Esophagus muscularis mucosa (tissue), 4 donors: ENCODE measurements around the gene USP4. TPM values are rescaled to one million over a fixed set of nuclear protein-coding genes. Genes with fewer than 3 reads are reported as not detected.

Experiments
- DNase-seq: peaks from one replicate; pipeline ENCODE4 v3.0.0-alpha.2; 2017; ENCODE audit errors: extremely low spot score
- H3K27ac ChIP-seq, 4 donors: fragments of 200-600 bp; sonication (generic); replicated peaks in 1 of 4; 1 replicate in 3 of 4; 2 replicates in 1 of 4; pipeline ENCODE4 v1.5.1; 2016 to 2019; ENCODE audit warnings: mild to moderate bottlenecking in 1 of 4
- H3K27me3 ChIP-seq, 4 donors: fragments of 200-600 bp; sonication (generic); one replicate each; pipeline versions ENCODE4 v1.5.1 to v1.6.0; 2016 to 2019
- H3K36me3 ChIP-seq, 4 donors: fragments of 200-600 bp; sonication (generic); one replicate each; pipeline ENCODE4 v1.5.1; 2016 to 2019
- H3K4me1 ChIP-seq, 4 donors: fragments of 200-600 bp; sonication (generic); one replicate each; pipeline ENCODE4 v1.5.1; 2016 to 2019
- H3K4me3 ChIP-seq, 4 donors: fragments of 200-600 bp; sonication (generic); 1 replicate in 2 of 4; 2 replicates in 2 of 4; pipeline ENCODE4 v1.5.1; 2016 to 2019; ENCODE audit warnings: mild to moderate bottlenecking in 4 of 4, moderate library complexity in 1 of 4
- H3K9me3 ChIP-seq, 4 donors: fragments of 200-600 bp; sonication (generic); 1 replicate in 3 of 4; 2 replicates in 1 of 4; pipeline ENCODE4 v1.5.1; 2016 to 2019
- EP300 ChIP-seq: sonication (generic); formaldehyde crosslinking; IDR thresholded peaks from one replicate; pipeline ENCODE4 v1.6.1; 2017; ENCODE audit warnings: antibody characterized with exemption
- POLR2A ChIP-seq: fragments of 450-650 bp; IDR thresholded peaks from one replicate; pipeline ENCODE4 v1.6.1; 2017; ENCODE audit warnings: antibody characterized with exemption, moderate library complexity, mild to moderate bottlenecking, low read depth
- POLR2AphosphoS5 ChIP-seq, 2 donors: sonication (generic); formaldehyde crosslinking; IDR thresholded peaks; one replicate each; pipeline ENCODE4 v1.6.1; 2017; ENCODE audit warnings: antibody characterized with exemption in 2 of 2
- WGBS: methylation state at CpG from one replicate; pipeline ENCODE4 v1.1.5; 2018; 5-methylcytosine and 5-hydroxymethylcytosine counted together
- intact Hi-C: fragments of 100-400 bp; cut with DNase I; formaldehyde crosslinking; loops from one replicate; pipeline ENCODE4 v1.15.1; 2023
- total RNA-seq, 4 donors: library from RNA; depleted of rRNA; stranded (reverse); fragments of >200 nt; gene quantifications; one replicate each; pipeline versions ENCODE4 v1.1.0 to v1.2.1, GENCODE V29; 2016
- TF ChIP-seq, protein P1 (sequence below), 3 experiments: fragments of 200-600 bp in 2 of 3; fragments of 450-650 bp in 1 of 3; sonication (generic) in 2 of 3; IDR thresholded peaks; one replicate each; pipeline ENCODE4 v1.5.1; 2017 to 2019; ENCODE audit warnings: antibody characterized with exemption in 3 of 3, mild to moderate bottlenecking in 2 of 3, moderate library complexity in 1 of 3

Gene USP4
- total RNA-seq, 4 donors from 2014 or later: 17.9 to 35.7 (median 24.3) TPM

DNA sequence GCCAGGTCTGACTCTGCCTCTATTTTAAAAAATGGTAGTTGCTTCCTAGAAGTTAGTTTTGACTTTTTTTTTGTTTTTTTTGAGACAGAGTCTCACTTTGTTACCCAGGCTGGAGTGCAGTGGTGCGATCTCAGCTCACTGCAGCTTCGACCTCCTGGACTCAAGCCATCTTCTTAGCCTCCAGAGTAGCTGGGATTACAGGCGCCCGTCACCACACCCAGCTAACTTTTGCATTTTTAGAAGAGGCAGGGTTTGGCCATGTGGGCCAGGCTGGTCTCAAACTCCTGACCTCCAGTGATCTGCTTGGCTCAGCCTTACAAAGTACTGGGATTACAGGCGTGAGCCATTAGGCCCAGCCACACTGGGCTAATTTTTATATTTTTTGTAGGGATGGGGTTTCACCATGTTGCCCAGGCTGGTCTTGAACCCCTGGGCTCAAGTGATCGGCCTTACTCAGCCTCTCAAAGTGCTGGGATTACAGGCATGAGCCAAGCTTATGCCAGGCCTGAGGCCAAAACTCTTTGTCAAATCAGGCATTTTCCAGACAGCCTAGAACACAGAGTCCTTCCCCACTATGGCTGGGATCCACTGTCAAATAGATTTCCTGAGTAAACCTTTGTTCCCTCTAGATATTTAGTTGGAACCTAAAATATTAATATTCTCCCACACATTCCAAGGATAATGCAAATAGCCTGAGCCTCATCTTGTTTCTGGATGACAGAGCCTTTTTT is 76.5 kb downstream of the USP4 start:
- intact Hi-C loops: no loop called here
- no peak overlapping the region for H3K4me3 ChIP-seq
- WGBS: 77% methylated on average over 5 of the region's 6 CpGs
- no peak for DNase-seq
- peak overlapping the region; percentile 44 to 61 (median 52) for H3K27ac ChIP-seq
- no peaks in the 10 kb centered on the region for H3K36me3 ChIP-seq
- H3K4me1 ChIP-seq: peaks cover 13 to 33% (median 28%) of the 10 kb centered on the region in 4 donors
- no peaks in the 10 kb centered on the region for H3K9me3 ChIP-seq
- TF ChIP-seq, protein P1, sequence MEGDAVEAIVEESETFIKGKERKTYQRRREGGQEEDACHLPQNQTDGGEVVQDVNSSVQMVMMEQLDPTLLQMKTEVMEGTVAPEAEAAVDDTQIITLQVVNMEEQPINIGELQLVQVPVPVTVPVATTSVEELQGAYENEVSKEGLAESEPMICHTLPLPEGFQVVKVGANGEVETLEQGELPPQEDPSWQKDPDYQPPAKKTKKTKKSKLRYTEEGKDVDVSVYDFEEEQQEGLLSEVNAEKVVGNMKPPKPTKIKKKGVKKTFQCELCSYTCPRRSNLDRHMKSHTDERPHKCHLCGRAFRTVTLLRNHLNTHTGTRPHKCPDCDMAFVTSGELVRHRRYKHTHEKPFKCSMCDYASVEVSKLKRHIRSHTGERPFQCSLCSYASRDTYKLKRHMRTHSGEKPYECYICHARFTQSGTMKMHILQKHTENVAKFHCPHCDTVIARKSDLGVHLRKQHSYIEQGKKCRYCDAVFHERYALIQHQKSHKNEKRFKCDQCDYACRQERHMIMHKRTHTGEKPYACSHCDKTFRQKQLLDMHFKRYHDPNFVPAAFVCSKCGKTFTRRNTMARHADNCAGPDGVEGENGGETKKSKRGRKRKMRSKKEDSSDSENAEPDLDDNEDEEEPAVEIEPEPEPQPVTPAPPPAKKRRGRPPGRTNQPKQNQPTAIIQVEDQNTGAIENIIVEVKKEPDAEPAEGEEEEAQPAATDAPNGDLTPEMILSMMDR (IDR thresholded peaks at IDR 0.05): no peak
- peak; percentile 68 to 70 for TF ChIP-seq POLR2AphosphoS5 (IDR thresholded peaks at IDR 0.05)
- H3K27me3 ChIP-seq: no peaks in the 10 kb centered on the region

DNA sequence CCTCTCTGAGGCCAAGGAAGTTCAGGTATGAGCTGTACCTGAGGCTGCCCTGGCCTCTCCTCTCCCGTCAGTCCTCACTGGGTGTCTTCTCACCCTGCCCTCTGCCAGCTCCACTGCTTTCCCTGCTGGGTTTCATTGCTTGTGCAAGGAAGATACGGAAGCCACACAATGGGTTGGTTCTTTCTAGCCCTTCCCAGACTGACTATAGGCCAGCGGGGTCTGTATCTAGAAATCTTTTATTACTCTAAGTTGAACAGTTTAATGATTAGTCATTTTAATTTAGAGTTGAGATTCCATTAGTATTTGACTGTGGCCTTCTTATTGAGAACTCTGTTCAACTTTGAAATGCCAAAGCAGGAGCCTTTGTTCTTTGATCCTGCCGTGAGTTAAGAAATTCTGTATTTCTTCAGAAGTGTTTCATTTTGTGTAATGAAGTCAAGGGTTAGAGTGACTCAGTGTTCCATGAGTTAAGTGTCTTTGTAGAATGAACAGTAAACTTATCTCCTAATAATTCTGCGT is 79.0 kb downstream of the USP4 start:
- peaks cover 0 to 28% (median 25%) of the 10 kb centered on the region in 4 donors for H3K4me1 ChIP-seq
- TF ChIP-seq, protein P1 (IDR thresholded peaks at IDR 0.05): no peak
- TF ChIP-seq EP300: no peak
- no peak for TF ChIP-seq POLR2A
- TF ChIP-seq POLR2AphosphoS5 (IDR thresholded peaks at IDR 0.05): no peak
- WGBS: 87% methylated on average over 5 of the region's 5 CpGs
- no peaks in the 10 kb centered on the region for H3K36me3 ChIP-seq
- H3K9me3 ChIP-seq: no peaks in the 10 kb centered on the region
- no peaks in the 10 kb centered on the region for H3K27me3 ChIP-seq
- H3K27ac ChIP-seq: peak overlapping the region in 1 of 4 donors; percentile 17
- H3K4me3 ChIP-seq: no peak overlapping the region
- no peak for DNase-seq
- intact Hi-C loops: no loop called here

DNA sequence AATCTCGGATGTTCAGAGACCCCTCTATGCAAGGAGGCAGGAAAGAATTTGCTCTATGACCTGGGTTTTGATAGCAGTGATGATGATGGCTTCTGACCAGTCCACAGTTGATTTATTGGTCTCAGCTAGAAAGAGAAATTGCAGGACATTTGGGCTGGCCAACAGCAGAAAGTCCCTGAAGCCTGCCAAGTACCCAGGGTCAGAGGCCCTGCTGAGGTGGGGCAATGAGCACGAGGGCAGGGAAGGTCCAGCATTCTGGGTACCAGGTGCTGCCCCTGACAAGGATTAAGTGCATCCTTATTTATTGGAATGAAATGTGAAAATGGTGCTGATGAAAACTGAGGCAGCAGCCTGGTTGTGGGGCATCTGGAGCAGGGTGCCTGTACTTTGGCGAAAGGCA is 82.7 kb downstream of the USP4 start:
- Histone ChIP-seq H3K27ac (no peak overlapping the region), H3K4me3 (no peak overlapping the region), H3K27me3 (no peaks in the 10 kb centered on the region), H3K36me3 (peaks cover 0 to 6% (median 0%) of the 10 kb centered on the region in 4 donors), H3K4me1 (peaks cover 0 to 27% (median 21%) of the 10 kb centered on the region in 4 donors), H3K9me3 (no peaks in the 10 kb centered on the region)
- TF ChIP-seq EP300 (no peak), POLR2A (no peak), POLR2AphosphoS5 (IDR thresholded peaks at IDR 0.05) (no peak)
- TF ChIP-seq, protein P1 (IDR thresholded peaks at IDR 0.05): no peak
- intact Hi-C loops: no loop called here
- no peak for DNase-seq
- 65% methylated on average over 3 of the region's 3 CpGs for WGBS

DNA sequence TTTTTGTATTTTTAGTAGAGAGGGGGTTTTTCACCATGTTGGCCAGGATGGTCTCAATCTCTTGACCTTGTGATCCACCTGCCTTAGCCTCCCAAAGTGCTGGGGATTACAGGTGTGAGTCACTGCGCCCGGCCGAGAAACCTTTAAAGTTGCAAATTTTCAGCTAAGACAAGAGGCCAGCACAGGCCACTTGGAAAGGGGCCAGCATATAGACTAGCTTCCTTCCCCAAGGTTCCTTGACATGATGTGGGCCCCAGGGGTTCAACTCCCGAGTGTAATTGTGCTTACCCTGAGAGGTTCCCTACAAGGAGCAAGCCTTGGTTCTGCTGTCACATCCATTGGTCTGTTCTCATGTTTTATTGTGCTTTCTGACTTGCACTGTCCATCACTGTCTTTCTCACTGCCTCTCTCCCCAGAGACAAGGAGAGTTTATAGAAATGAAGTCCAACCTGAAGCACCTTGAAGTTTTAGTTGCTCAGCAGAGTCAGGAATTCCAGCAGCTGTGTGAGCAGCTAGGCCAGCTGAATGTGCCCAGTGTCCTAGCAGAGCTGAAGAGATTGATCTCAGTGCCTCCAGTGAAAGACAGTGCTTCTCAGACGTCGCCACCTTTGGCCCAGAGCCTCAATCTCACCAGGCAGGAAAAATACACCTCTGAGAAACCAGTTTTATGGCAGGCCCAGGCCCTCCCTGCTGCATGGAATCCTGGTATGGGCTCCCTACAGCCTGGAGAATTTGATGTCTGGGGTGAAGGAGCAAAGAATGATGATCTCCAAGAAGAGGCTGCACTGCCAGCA is 83.9 kb downstream of the USP4 start:
- intact Hi-C loops: no loop called here
- Histone ChIP-seq H3K27me3 (no peaks in the 10 kb centered on the region), H3K9me3 (no peaks in the 10 kb centered on the region), H3K36me3 (peaks cover 0 to 6% (median 0%) of the 10 kb centered on the region in 4 donors), H3K4me3 (no peak overlapping the region), H3K27ac (no peak overlapping the region), H3K4me1 (peaks cover 0 to 27% (median 21%) of the 10 kb centered on the region in 4 donors)
- no peak for DNase-seq
- TF ChIP-seq POLR2A (no peak), EP300 (no peak), POLR2AphosphoS5 (IDR thresholded peaks at IDR 0.05) (no peak)
- TF ChIP-seq, protein P1 (IDR thresholded peaks at IDR 0.05): no peak
- WGBS: 94% methylated on average over 6 of the region's 6 CpGs
